Suprapubic skin (tissue), 4 donors: ENCODE data around the gene NEGR1. TPM values are rescaled to one million over a fixed set of nuclear protein-coding genes. Genes with fewer than 3 reads are reported as not detected.

Source experiments
- DNase-seq, 2 donors: peaks; one replicate each; pipeline ENCODE4 v3.0.0-alpha.2; 2019; ENCODE audit warnings: low spot score in 2 of 2
- H3K27ac ChIP-seq: fragments of 200-600 bp; sonication (generic); one replicate; pipeline ENCODE4 v1.5.1; 2019
- H3K27me3 ChIP-seq: fragments of 200-600 bp; sonication (generic); one replicate; pipeline ENCODE4 v1.5.1; 2019
- H3K36me3 ChIP-seq: fragments of 200-600 bp; sonication (generic); one replicate; pipeline ENCODE4 v1.5.1; 2019
- H3K4me1 ChIP-seq: fragments of 200-600 bp; sonication (generic); one replicate; pipeline ENCODE4 v1.5.1; 2019
- H3K4me3 ChIP-seq: fragments of 200-600 bp; sonication (generic); one replicate; pipeline ENCODE4 v1.5.1; 2019; ENCODE audit warnings: mild to moderate bottlenecking
- H3K9me3 ChIP-seq: fragments of 200-600 bp; sonication (generic); one replicate; pipeline ENCODE4 v1.5.1; 2019
- EP300 ChIP-seq: sonication (generic); formaldehyde crosslinking; IDR thresholded peaks from one replicate; pipeline ENCODE4 v1.6.1; 2017; ENCODE audit warnings: antibody characterized with exemption
- POLR2A ChIP-seq, 2 donors: fragments of 450-650 bp; IDR thresholded peaks; one replicate each; pipeline ENCODE4 v1.6.1; 2017; ENCODE audit warnings: antibody characterized with exemption in 2 of 2, mild to moderate bottlenecking in 2 of 2, moderate library complexity in 2 of 2
- POLR2AphosphoS5 ChIP-seq, 3 donors: sonication (generic); formaldehyde crosslinking; IDR thresholded peaks; one replicate each; pipeline ENCODE4 v1.6.1; 2017; ENCODE audit warnings: antibody characterized with exemption in 3 of 3
- WGBS: methylation state at CpG from one replicate; pipeline ENCODE4 v1.1.5; 2018; 5-methylcytosine and 5-hydroxymethylcytosine counted together
- total RNA-seq, 4 donors: library from RNA; depleted of rRNA; stranded (reverse); fragments of >200 nt; gene quantifications; one replicate each; pipeline ENCODE4 v1.1.0, GENCODE V29; 2016
- TF ChIP-seq, protein P1 (sequence below), 2 donors: fragments of 200-600 bp in 1 of 2; fragments of 450-650 bp in 1 of 2; sonication (generic) in 1 of 2; IDR thresholded peaks; one replicate each; pipeline ENCODE4 v1.5.1; 2016 to 2019; ENCODE audit warnings: antibody characterized with exemption in 2 of 2, mild to moderate bottlenecking in 1 of 2, moderate library complexity in 1 of 2

The NEGR1 gene
- total RNA-seq, 4 donors from 2014 or later, result 3.0 to 9.9 (median 3.8) TPM

DNA sequence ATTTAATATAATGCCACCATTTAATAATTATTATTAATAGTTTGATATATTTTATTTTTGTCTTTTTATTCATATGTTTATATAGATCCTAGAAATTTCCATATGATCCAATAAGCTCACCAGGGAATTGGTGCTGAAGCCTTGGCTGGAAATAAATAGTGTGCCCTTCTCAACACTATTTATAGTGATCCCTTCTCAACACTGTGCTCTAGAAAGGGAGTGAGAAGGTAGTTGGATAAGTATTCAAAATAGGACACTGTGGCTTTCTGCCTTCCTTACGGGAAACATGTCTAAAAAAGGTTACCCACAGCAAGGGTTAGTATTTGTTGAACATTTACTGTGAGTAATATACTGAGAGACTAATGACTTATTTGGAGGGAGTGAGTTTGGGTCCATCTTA is 496.1 kb downstream of the NEGR1 start:
- Histone ChIP-seq H3K9me3 (no peaks in the 10 kb centered on the region), H3K27me3 (no peaks in the 10 kb centered on the region), H3K4me1 (no peaks in the 10 kb centered on the region), H3K4me3 (no peak overlapping the region), H3K27ac (no peak overlapping the region), H3K36me3 (no peaks in the 10 kb centered on the region)
- TF ChIP-seq POLR2AphosphoS5 (IDR thresholded peaks at IDR 0.05) (no peak), EP300 (no peak)
- TF ChIP-seq, protein P1, sequence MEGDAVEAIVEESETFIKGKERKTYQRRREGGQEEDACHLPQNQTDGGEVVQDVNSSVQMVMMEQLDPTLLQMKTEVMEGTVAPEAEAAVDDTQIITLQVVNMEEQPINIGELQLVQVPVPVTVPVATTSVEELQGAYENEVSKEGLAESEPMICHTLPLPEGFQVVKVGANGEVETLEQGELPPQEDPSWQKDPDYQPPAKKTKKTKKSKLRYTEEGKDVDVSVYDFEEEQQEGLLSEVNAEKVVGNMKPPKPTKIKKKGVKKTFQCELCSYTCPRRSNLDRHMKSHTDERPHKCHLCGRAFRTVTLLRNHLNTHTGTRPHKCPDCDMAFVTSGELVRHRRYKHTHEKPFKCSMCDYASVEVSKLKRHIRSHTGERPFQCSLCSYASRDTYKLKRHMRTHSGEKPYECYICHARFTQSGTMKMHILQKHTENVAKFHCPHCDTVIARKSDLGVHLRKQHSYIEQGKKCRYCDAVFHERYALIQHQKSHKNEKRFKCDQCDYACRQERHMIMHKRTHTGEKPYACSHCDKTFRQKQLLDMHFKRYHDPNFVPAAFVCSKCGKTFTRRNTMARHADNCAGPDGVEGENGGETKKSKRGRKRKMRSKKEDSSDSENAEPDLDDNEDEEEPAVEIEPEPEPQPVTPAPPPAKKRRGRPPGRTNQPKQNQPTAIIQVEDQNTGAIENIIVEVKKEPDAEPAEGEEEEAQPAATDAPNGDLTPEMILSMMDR (IDR thresholded peaks at IDR 0.05), result no peak
- 96% methylated on average over 1 of the region's 1 CpG for WGBS
- no peak for DNase-seq

DNA sequence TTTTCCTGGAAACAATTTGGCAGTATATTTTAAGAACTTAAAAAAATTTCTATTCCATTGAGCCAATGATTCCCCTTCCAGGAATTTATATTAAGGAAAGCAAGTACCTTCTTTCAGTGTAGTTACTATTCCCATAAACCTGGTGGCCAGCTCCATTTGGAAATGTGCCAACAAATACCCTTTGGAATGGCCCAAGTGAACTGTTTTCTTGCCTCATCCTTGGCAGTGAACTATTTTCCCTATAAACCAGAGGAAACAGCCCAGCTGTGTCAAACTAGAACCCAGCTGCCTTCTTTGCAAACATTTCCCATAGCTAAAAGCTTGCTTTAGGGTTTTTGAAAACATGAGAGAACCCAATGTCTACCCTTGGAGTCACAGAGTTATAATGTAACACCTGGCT is 496.9 kb downstream of the NEGR1 start:
- Histone ChIP-seq H3K27ac (no peak overlapping the region), H3K9me3 (no peaks in the 10 kb centered on the region), H3K4me3 (no peak overlapping the region), H3K4me1 (no peaks in the 10 kb centered on the region), H3K36me3 (no peaks in the 10 kb centered on the region), H3K27me3 (no peaks in the 10 kb centered on the region)
- DNase-seq, result no peak
- TF ChIP-seq EP300 (no peak), POLR2AphosphoS5 (IDR thresholded peaks at IDR 0.05) (no peak), POLR2A (IDR thresholded peaks at IDR 0.05) (no peak)
- TF ChIP-seq, protein P1 (IDR thresholded peaks at IDR 0.05), result no peak

DNA sequence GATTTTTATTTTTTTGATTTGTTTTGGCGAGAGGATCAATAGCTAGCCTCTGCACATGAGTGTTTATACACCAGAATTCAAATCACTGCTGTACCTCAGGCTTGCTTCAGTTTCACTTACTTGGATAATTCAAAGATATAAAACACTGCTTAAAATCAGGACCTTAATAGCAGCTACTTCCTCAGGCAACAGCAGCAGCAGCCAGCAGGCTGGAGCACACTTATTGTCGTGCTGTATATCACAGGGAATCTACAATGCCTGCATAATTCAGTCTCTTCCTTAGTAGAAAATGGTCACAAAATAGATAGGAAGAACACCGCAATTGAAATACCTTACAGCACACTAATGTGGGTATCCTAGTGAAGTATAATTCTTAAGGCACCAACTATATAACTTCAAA is 497.3 kb downstream of the NEGR1 start:
- no peak for TF ChIP-seq POLR2A (IDR thresholded peaks at IDR 0.05)
- TF ChIP-seq, protein P1 (IDR thresholded peaks at IDR 0.05), result no peak
- TF ChIP-seq EP300, result no peak
- no peak for TF ChIP-seq POLR2AphosphoS5 (IDR thresholded peaks at IDR 0.05)
- H3K4me1 ChIP-seq, result no peaks in the 10 kb centered on the region
- H3K9me3 ChIP-seq, result no peaks in the 10 kb centered on the region
- no peak overlapping the region for H3K27ac ChIP-seq
- H3K4me3 ChIP-seq, result no peak overlapping the region
- no peak for DNase-seq
- H3K36me3 ChIP-seq, result no peaks in the 10 kb centered on the region
- H3K27me3 ChIP-seq, result no peaks in the 10 kb centered on the region
- WGBS, result 49% methylated on average over 3 of the region's 3 CpGs

DNA sequence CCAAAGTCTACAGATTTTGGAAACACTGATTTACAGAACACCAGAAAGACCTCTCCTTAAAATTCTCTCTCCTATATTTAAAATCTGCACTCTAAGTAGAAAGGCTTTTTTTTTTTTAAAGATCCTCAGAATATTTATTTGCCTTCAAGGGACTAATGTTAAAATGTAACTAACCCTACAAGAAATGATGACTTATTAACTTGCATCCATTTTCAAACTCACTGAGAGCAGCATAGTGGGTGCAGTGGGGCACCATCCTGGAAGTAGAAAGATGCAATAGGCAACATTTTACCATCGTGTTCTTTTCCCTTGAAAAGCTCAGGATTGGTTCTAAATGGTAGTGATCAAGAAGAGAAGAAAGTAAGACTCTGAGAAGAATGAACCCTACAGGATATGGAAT is 498.1 kb downstream of the NEGR1 start:
- Histone ChIP-seq H3K4me1 (no peaks in the 10 kb centered on the region), H3K9me3 (no peaks in the 10 kb centered on the region), H3K27me3 (no peaks in the 10 kb centered on the region), H3K27ac (no peak overlapping the region), H3K36me3 (no peaks in the 10 kb centered on the region), H3K4me3 (no peak overlapping the region)
- TF ChIP-seq, protein P1 (IDR thresholded peaks at IDR 0.05), result no peak
- TF ChIP-seq EP300 (no peak), POLR2AphosphoS5 (IDR thresholded peaks at IDR 0.05) (no peak), POLR2A (IDR thresholded peaks at IDR 0.05) (no peak)
- WGBS, result 97% methylated on average over 1 of the region's 1 CpG
- DNase-seq, result no peak

DNA sequence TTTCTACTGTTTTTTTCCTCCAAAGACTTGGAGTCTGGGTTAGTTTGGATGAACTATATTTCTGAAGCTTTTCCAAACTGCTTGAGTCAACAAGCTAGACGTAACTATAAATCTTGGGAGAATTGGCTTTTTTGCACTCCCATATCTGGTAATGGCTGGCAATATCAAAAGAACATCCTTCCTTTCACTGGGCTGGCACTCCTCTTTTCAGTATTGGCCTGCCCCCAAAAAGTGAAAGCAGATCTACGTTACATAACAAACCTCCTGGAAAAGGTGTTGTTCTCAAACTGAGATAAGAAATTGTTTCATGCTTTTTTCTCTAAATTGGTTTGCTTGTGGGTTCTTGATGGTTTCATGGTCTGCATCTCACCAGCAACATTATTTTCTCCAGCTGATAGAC is 499.3 kb downstream of the NEGR1 start:
- Histone ChIP-seq H3K4me3 (no peak overlapping the region), H3K4me1 (no peaks in the 10 kb centered on the region), H3K27ac (no peak overlapping the region), H3K27me3 (no peaks in the 10 kb centered on the region), H3K36me3 (no peaks in the 10 kb centered on the region), H3K9me3 (no peaks in the 10 kb centered on the region)
- no peak for DNase-seq
- WGBS, result 32% methylated on average over 2 of the region's 2 CpGs
- no peak for TF ChIP-seq EP300
- TF ChIP-seq, protein P1 (IDR thresholded peaks at IDR 0.05), result no peak
- TF ChIP-seq POLR2AphosphoS5 (IDR thresholded peaks at IDR 0.05), result no peak
- TF ChIP-seq POLR2A (IDR thresholded peaks at IDR 0.05), result no peak
